HepG2 (cell line): Measurements from ENCODE around the gene IRF6. TPM values are rescaled to one million over a fixed set of nuclear protein-coding genes. Genes with fewer than 3 reads are reported as not detected.

ENCODE experiments used
- ATRX ChIP-seq: sonication (generic); formaldehyde crosslinking; IDR thresholded peaks from 2 replicates; pipeline ENCODE4 v1.4.0; 2020; ENCODE audit warnings: missing genetic modification reagents, borderline replicate concordance
- CEBPB ChIP-seq: IDR thresholded peaks from 2 replicates; pipeline ENCODE4 v1.6.1; 2011; ENCODE audit warnings: low read depth, low read length, improper control_type of control experiment, borderline replicate concordance
- E2F2 ChIP-seq: sonication (generic); formaldehyde crosslinking; IDR thresholded peaks from 2 replicates; pipeline ENCODE4 v1.4.0; 2020; ENCODE audit warnings: missing genetic modification reagents, borderline replicate concordance
- NFE2L1 ChIP-seq: sonication (generic); formaldehyde crosslinking; IDR thresholded peaks from 2 replicates; pipeline ENCODE4 v1.4.0; 2020; ENCODE audit warnings: missing genetic modification reagents, mild to moderate bottlenecking, borderline replicate concordance
- PCBP2 ChIP-seq: fragments of 200-400 bp; formaldehyde crosslinking; optimal IDR thresholded peaks from 2 replicates; pipeline ENCODE3; 2018; ENCODE audit warnings: low read length, low read depth; ENCODE audit not compliant: poor library complexity, severe bottlenecking
- POLR2A ChIP-seq, 2 experiments: IDR thresholded peaks; 2 replicates each; pipeline ENCODE4 v1.6.1; 2011; ENCODE audit warnings: low read depth in 2 of 2, low read length in 2 of 2, mild to moderate bottlenecking in 1 of 2, moderate library complexity in 1 of 2; ENCODE audit not compliant: insufficient read depth in 1 of 2
- TOE1 ChIP-seq: sonication (generic); formaldehyde crosslinking; IDR thresholded peaks from 2 replicates; pipeline ENCODE4 v1.4.0; 2020; ENCODE audit warnings: mild to moderate bottlenecking, missing genetic modification reagents
- ZFP41 ChIP-seq: sonication (generic); formaldehyde crosslinking; IDR thresholded peaks from 2 replicates; pipeline ENCODE4 v1.4.0; 2020; ENCODE audit warnings: mild to moderate bottlenecking, missing genetic modification reagents, borderline replicate concordance
- ZFYVE20 ChIP-seq: sonication (generic); formaldehyde crosslinking; IDR thresholded peaks from 2 replicates; pipeline ENCODE4 v1.8.0; 2023; ENCODE audit warnings: low read depth, mild to moderate bottlenecking, moderate library complexity, missing genetic modification reagents, borderline replicate concordance
- ZNF296 ChIP-seq: sonication (generic); formaldehyde crosslinking; conservative IDR thresholded peaks from 2 replicates; pipeline ENCODE4 v1.5.0; 2020; ENCODE audit warnings: mild to moderate bottlenecking, missing genetic modification reagents
- ZNF430 ChIP-seq: sonication (generic); formaldehyde crosslinking; IDR thresholded peaks from 2 replicates; pipeline ENCODE4 v1.9.0; 2021; ENCODE audit warnings: mild to moderate bottlenecking, missing genetic modification reagents
- ZNF44 ChIP-seq: sonication (generic); formaldehyde crosslinking; IDR thresholded peaks from 2 replicates; pipeline ENCODE4 v1.5.1; 2020; ENCODE audit warnings: mild to moderate bottlenecking, missing genetic modification reagents
- ZNF883 ChIP-seq: sonication (generic); formaldehyde crosslinking; IDR thresholded peaks from 2 replicates; pipeline ENCODE4 v1.5.1; 2020; ENCODE audit warnings: mild to moderate bottlenecking, missing genetic modification reagents; ENCODE audit errors: not compliant biosample characterization
- polyA plus RNA-seq, 8 experiments: library from polyadenylated mRNA; depleted of rRNA in 3 of 8; stranded (reverse) in 7 of 8; unstranded in 1 of 8; fragments of >200 nt; fragmentation: Illumina TruSeq in 4 of 8; extraction: Trizol in 4 of 8; gene quantifications; 2 replicates each; pipeline versions ENCODE4 v1.2.1 to v1.2.3, GENCODE V29; 2011 to 2016; ENCODE audit warnings: low read depth in 4 of 8, missing spikeins in 1 of 8, mixed read lengths in 1 of 8; ENCODE audit not compliant: insufficient read depth in 1 of 8
- total RNA-seq, 5 experiments: library from RNA; depleted of rRNA; stranded (reverse); fragments of >200 nt; fragmentation: Illumina TruSeq; extraction: Trizol; gene quantifications; 2 replicates each; pipeline ENCODE4 v1.2.3, GENCODE V29; 2016; ENCODE audit warnings: low read depth in 1 of 5
- TF ChIP-seq, protein P1 (sequence below): sonication (generic); formaldehyde crosslinking; IDR thresholded peaks from 2 replicates; pipeline ENCODE4 v1.9.0; 2021; ENCODE audit warnings: mild to moderate bottlenecking, missing genetic modification reagents
- TF ChIP-seq, protein P2 (sequence below): fragments of 450-650 bp; IDR thresholded peaks from 2 replicates; pipeline ENCODE4 v1.6.1; 2016
- TF ChIP-seq, protein P3 (sequence below): sonication (generic); formaldehyde crosslinking; IDR thresholded peaks from 2 replicates; pipeline ENCODE4 v1.4.0; 2020; ENCODE audit warnings: missing genetic modification reagents

IRF6 gene
- total and polyA plus RNA-seq, 2 of the 13 experiments (the other 11 are each of a cell fraction or from before 2014, with no cell fraction given) = 0.02 TPM; not detected in 1

- TF ChIP-seq, protein P1, sequence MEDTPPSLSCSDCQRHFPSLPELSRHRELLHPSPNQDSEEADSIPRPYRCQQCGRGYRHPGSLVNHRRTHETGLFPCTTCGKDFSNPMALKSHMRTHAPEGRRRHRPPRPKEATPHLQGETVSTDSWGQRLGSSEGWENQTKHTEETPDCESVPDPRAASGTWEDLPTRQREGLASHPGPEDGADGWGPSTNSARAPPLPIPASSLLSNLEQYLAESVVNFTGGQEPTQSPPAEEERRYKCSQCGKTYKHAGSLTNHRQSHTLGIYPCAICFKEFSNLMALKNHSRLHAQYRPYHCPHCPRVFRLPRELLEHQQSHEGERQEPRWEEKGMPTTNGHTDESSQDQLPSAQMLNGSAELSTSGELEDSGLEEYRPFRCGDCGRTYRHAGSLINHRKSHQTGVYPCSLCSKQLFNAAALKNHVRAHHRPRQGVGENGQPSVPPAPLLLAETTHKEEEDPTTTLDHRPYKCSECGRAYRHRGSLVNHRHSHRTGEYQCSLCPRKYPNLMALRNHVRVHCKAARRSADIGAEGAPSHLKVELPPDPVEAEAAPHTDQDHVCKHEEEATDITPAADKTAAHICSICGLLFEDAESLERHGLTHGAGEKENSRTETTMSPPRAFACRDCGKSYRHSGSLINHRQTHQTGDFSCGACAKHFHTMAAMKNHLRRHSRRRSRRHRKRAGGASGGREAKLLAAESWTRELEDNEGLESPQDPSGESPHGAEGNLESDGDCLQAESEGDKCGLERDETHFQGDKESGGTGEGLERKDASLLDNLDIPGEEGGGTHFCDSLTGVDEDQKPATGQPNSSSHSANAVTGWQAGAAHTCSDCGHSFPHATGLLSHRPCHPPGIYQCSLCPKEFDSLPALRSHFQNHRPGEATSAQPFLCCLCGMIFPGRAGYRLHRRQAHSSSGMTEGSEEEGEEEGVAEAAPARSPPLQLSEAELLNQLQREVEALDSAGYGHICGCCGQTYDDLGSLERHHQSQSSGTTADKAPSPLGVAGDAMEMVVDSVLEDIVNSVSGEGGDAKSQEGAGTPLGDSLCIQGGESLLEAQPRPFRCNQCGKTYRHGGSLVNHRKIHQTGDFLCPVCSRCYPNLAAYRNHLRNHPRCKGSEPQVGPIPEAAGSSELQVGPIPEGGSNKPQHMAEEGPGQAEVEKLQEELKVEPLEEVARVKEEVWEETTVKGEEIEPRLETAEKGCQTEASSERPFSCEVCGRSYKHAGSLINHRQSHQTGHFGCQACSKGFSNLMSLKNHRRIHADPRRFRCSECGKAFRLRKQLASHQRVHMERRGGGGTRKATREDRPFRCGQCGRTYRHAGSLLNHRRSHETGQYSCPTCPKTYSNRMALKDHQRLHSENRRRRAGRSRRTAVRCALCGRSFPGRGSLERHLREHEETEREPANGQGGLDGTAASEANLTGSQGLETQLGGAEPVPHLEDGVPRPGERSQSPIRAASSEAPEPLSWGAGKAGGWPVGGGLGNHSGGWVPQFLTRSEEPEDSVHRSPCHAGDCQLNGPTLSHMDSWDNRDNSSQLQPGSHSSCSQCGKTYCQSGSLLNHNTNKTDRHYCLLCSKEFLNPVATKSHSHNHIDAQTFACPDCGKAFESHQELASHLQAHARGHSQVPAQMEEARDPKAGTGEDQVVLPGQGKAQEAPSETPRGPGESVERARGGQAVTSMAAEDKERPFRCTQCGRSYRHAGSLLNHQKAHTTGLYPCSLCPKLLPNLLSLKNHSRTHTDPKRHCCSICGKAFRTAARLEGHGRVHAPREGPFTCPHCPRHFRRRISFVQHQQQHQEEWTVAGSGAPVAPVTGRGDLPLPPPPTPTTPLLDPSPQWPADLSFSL = no peak
- TF ChIP-seq ZNF296 (CRISPR knock-in tag) (no peak), POLR2A (IDR thresholded peaks at IDR 0.05; ENCODE audit: insufficient read depth in 1 of 2, low read depth in 2 of 2, low read length in 2 of 2) (no peak), NFE2L1 (CRISPR knock-in tag) (no peak), ZNF430 (no peak), E2F2 (CRISPR knock-in tag) (no peak), ATRX (CRISPR knock-in tag) (no peak), ZNF883 (CRISPR knock-in tag) (no peak), PCBP2 (no peak), ZFYVE20 (CRISPR knock-in tag) (no peak), ZFP41 (CRISPR knock-in tag) (0 out of 2 replicates have a peak, but pooled peaks have one; percentile 61), TOE1 (CRISPR knock-in tag) (no peak), ZNF44 (CRISPR knock-in tag) (peak; percentile 67; the same call in 1 of the 2 replicates), CEBPB (peak; percentile 16; the same call in 1 of the 2 replicates)
- TF ChIP-seq, protein P2, sequence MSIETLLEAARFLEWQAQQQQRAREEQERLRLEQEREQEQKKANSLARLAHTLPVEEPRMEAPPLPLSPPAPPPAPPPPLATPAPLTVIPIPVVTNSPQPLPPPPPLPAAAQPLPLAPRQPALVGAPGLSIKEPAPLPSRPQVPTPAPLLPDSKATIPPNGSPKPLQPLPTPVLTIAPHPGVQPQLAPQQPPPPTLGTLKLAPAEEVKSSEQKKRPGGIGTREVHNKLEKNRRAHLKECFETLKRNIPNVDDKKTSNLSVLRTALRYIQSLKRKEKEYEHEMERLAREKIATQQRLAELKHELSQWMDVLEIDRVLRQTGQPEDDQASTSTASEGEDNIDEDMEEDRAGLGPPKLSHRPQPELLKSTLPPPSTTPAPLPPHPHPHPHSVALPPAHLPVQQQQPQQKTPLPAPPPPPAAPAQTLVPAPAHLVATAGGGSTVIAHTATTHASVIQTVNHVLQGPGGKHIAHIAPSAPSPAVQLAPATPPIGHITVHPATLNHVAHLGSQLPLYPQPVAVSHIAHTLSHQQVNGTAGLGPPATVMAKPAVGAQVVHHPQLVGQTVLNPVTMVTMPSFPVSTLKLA = no peak
- TF ChIP-seq, protein P3, sequence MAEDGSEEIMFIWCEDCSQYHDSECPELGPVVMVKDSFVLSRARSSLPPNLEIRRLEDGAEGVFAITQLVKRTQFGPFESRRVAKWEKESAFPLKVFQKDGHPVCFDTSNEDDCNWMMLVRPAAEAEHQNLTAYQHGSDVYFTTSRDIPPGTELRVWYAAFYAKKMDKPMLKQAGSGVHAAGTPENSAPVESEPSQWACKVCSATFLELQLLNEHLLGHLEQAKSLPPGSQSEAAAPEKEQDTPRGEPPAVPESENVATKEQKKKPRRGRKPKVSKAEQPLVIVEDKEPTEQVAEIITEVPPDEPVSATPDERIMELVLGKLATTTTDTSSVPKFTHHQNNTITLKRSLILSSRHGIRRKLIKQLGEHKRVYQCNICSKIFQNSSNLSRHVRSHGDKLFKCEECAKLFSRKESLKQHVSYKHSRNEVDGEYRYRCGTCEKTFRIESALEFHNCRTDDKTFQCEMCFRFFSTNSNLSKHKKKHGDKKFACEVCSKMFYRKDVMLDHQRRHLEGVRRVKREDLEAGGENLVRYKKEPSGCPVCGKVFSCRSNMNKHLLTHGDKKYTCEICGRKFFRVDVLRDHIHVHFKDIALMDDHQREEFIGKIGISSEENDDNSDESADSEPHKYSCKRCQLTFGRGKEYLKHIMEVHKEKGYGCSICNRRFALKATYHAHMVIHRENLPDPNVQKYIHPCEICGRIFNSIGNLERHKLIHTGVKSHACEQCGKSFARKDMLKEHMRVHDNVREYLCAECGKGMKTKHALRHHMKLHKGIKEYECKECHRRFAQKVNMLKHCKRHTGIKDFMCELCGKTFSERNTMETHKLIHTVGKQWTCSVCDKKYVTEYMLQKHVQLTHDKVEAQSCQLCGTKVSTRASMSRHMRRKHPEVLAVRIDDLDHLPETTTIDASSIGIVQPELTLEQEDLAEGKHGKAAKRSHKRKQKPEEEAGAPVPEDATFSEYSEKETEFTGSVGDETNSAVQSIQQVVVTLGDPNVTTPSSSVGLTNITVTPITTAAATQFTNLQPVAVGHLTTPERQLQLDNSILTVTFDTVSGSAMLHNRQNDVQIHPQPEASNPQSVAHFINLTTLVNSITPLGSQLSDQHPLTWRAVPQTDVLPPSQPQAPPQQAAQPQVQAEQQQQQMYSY (CRISPR knock-in tag) = no peak
Measured at GRCh38 chr1:209747580-209748262, 58.2 kb downstream of the IRF6 start (continued).
